CD4-positive, alpha-beta T cell treated with Interleukin-17A for 4 hours (primary cell): ENCODE results near the gene FADS3.
"Not testable (repeated sequence)": the region's sequence is repeated elsewhere in the genome, so short reads cannot be mapped to it uniquely, and the experiment has no call there.

ENCODE experiments used
- DNase-seq: peaks from one replicate; pipeline ENCODE4 v3.0.0-alpha.2; 2020; ENCODE audit warnings: mixed read lengths

The FADS3 gene

DNA sequence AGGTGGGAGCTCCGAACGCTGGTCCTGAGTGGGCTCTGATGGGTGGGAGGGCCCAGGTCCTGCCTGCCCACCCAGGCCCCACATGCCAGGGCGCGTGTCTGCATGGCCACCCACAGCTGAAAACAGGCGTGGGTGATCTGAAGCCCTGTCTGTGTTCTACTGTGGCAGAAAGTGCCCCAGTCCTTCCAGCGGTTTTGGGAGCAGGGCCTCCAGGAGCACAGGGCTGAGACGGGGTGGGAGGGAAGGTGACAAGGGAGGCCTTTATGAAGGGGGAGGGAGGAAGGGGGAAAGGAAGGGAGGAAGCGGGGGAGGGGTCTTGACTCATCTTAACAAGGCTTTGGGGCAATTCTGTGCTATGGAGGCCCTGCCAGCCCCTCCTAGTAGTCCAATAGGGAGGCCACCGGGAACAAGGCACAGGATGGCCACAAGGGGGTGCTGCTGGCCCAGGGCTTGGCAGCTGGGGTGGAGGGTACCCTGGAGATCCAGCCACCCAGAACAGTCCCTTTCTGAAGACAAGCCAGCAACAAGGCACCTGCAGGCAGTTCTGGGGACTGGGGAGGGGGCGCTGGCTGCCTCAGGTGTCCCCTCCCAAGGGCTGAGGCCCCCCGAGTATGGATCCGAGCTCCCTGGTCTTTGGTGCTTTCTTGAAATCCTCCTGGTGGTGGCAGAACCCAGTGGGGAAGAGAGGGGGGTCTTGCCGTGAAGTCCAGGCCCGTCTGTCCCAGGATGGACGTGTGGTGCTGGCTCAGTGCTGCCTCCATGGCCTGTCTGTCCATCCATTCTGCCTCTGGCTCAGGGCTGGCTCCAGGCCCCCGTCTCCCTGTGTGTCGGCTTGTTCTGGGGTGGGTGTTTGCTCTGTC is 6.3 kb upstream of the FADS3 start:
- peak; percentile 84 for DNase-seq

GRCh38 chr11:61896665-61897386 is 5.5 kb upstream of the FADS3 start:
- DNase-seq, result no peak

- no peak for DNase-seq
Measured at GRCh38 chr11:61895718-61896059, 4.3 kb upstream of the FADS3 start.

DNA sequence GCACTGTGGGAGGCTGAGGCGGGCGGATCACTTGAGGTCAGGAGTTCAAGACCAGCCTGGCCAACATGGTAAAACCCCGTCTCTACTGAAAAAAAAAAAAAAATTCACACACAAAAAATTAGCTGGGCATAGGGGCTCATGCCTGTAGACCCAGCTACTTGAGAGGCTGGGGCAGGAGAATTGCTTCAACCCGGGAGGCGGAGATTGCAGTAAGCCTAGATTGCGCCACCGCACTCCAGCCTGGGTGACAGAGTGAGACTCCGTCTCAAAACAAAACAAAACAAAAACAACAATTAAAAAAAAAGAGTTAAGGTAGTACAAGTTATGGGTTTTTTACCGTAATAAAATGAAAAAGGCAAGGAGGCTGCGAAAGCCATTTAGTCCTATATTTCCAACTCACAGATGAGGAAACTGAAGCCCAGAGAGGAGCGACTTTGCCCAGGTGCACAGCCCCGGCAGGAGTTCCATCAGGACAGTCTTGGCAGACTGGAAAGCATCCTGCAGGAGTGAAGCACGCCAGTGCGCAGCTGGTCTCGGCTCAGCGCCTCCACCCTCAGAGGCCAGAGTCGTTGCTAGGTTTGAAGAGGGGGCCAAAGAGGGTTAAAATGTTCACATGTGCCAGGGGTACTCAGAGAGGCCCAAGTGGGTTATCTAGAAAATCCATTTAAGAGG is 3.8 kb upstream of the FADS3 start:
- no peak for DNase-seq

- DNase-seq, result no peak
Measured at GRCh38 chr11:61893981-61894380, 2.6 kb upstream of the FADS3 start.

- no peak for DNase-seq
Measured at GRCh38 chr11:61892085-61892370, 683 bp upstream of the FADS3 start.

DNA sequence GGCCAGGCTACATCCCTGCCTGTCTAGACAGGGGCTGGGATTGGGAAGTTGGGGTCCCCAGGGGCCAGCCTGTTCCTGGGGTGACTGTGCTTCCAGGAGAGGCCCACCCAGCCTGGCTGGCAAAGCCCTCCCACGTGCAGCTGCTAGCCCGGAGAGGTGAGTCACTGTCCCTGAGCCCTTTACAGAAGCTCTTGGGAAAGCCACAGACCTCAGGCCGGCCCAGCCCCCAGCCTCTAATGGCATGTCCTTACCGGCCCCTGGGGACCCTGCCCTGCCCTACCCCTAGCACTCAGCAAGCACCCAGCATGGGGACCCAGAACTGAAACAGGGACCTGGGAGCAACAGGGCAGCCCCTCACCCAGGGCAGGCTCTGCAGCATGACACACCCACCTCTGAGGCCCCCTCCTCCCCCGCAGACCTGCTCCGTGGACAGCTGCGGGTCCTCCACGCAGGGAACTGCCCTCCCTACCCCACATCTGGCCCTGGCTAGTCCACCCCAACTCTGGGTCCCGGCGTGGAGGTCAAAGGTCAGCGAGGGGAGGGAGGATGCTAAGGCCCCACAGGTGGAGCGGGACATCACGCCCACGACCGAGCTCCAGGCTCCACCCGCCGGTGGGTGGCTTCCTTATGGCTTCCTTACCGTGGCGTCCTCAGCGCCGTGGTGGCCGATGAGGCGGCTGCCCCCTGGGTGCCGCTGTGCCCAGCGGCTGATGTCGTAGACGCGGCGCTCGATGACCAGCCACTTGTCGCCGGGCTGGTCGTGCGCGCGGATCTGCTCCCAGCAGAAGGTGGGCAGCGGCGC is 615 bp downstream of the FADS3 start:
- DNase-seq, result peak; percentile 53

DNA sequence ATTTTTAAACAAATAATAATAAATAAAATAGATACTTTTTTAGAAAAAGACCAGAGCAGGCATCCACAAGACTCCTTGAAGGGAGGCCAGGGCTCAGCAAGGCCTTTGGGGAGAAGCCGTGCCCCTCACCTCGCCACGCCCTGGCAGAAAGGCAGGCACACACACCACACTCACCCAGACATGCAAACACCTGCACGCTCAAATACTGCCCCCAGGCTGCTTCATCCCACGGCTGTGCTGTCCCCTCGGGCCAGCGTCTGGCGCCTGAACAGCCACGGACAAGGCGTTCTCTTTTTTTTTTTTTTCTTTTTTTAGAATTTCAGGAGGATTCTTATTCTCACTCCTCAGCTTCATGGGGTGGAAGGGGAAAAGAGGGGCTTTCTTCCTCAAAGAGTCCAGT is 1.5 kb downstream of the FADS3 start:
- no peak for DNase-seq

- DNase-seq, result no peak
Measured at GRCh38 chr11:61888590-61888989, 2.8 kb downstream of the FADS3 start.

GRCh38 chr11:61887839-61888494 is 3.4 kb downstream of the FADS3 start:
- DNase-seq, result no peak

DNA sequence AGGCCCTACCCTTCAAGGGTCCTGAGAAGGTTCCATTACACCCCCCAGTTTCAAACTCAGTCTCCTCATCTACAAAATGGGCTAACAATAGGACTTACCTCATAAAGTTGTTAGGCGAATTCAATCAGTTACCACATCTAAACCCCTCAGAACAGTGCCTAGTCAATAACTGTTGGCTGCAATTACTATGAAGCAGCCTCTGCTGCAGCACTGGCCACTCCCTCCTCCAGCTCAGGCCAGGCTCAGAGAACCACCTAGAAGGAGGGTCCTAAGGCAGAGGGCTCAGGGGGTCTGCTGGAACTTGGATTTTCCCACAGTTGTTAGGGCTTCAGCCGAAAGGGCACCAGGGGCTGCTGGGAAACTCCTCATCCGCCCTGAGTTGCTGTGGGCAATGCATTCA is 4.7 kb downstream of the FADS3 start:
- no peak for DNase-seq

DNA sequence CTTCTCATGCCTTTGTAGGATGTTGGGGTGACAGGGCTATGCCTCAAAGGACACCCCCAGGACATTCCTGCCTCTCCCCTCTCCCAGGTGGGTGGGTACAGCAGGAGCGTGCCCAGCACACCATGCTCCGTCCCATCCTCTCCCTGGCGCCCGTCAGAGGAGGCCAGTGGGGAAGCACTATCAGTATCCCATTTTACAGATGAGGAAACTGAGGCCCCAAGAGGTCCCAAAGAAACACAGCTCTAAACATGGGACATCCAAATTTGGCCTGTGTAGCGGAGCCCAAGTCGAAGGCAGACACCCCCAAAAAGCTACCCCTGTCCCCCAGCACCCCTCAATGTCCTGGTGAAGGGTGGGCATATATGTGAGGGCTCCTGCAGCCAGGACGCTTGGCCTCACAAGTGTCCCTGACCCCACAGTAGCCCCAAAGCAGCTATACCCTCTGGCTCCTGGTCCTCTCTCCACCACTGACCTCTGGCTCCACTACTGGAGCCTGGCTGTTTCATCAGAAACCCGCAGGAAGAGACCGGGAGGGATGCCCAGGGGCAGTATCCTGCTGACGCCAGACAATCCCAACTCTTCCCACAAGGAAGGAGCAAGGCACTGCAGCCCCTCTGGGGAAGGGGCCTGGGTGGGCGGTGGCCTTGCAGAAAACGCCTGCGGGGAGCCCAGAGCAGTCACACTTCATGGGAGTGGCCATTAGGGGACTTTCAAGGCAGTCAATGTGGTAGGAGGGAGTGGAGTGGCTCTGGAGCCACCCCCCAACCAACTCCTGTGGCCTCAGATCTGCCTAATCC is 5.4 kb downstream of the FADS3 start:
- no peak for DNase-seq

GRCh38 chr11:61885166-61885778 is 6.1 kb downstream of the FADS3 start:
- no peak for DNase-seq

GRCh38 chr11:61883947-61884346 is 7.4 kb downstream of the FADS3 start:
- no peak for DNase-seq

- no peak for DNase-seq
Measured at GRCh38 chr11:61883327-61883726, 8.0 kb downstream of the FADS3 start.

DNA sequence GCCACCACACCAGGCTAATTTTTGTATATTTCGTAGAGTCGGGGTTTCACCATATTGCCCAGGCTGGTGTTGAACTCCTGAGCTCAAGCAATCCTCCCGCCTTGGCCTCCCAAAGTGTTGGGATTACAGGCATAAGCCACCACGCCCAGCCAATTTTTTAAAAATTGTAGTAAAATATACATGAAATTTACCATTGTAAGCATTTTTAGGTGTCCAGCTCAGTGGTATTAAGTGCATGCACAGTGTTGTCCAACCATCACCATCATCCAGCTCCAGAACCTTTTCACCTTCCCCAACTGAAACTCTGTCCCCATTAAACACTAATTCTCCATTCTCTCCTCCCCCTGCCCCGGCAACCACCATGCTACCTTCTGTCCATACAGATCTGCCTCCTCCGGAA is 8.5 kb downstream of the FADS3 start:
- no peak for DNase-seq

- not testable (repeated sequence) for DNase-seq
Measured at GRCh38 chr11:61882267-61882666, 9.1 kb downstream of the FADS3 start.

- DNase-seq, result no peak
Measured at GRCh38 chr11:61881397-61881796, 9.9 kb downstream of the FADS3 start.

- no peak for DNase-seq
Measured at GRCh38 chr11:61880454-61880853, 10.9 kb downstream of the FADS3 start.

- no peak for DNase-seq
Measured at GRCh38 chr11:61880031-61880430, 11.3 kb downstream of the FADS3 start.

GRCh38 chr11:61879152-61879551 is 12.2 kb downstream of the FADS3 start:
- no peak for DNase-seq
